Thoracic aorta (tissue), 2 donors: ENCODE measurements around the gene PUM2. TPM values are rescaled to one million over a fixed set of nuclear protein-coding genes. Genes with fewer than 3 reads are reported as not detected.

Source experiments
- ATAC-seq: fragments of 150-250 bp; one replicate; pipeline ENCODE4 v1.8.0; 2017; ENCODE audit warnings: low read depth; ENCODE audit not compliant: insufficient number of reproducible peaks, low FRiP score
- DNase-seq: peaks from one replicate; pipeline ENCODE4 v3.0.0-alpha.2; 2020; ENCODE audit warnings: low spot score
- H3K27ac ChIP-seq, 2 donors: fragments of 200-600 bp; sonication (generic); 1 replicate in 1 of 2; 2 replicates in 1 of 2; pipeline ENCODE4 v1.5.1; 2016; ENCODE audit warnings: mild to moderate bottlenecking in 2 of 2, moderate library complexity in 2 of 2
- H3K27me3 ChIP-seq: fragments of 200-600 bp; sonication (generic); replicated peaks from 2 replicates; pipeline ENCODE4 v1.6.0; 2016; ENCODE audit warnings: mild to moderate bottlenecking; ENCODE audit not compliant: insufficient read depth
- H3K36me3 ChIP-seq: fragments of 200-600 bp; sonication (generic); one replicate; pipeline ENCODE4 v1.5.1; 2016
- H3K4me1 ChIP-seq, 2 donors: fragments of 200-600 bp; sonication (generic); 1 replicate in 1 of 2; 2 replicates in 1 of 2; pipeline versions ENCODE4 v1.5.1 to v1.6.0; 2016; ENCODE audit warnings: low read depth in 2 of 2, mild to moderate bottlenecking in 1 of 2; ENCODE audit not compliant: control insufficient read depth in 1 of 2
- H3K4me3 ChIP-seq: fragments of 200-600 bp; sonication (generic); 2 replicates; pipeline ENCODE4 v1.5.1; 2016; ENCODE audit warnings: mild to moderate bottlenecking
- H3K9me3 ChIP-seq: fragments of 200-600 bp; sonication (generic); 2 replicates; pipeline ENCODE4 v1.5.1; 2016
- CTCF ChIP-seq: fragments of 200-600 bp; sonication (generic); IDR thresholded peaks from one replicate; pipeline ENCODE4 v1.5.1; 2019; ENCODE audit warnings: antibody characterized with exemption
- total RNA-seq, 2 donors: library from RNA; depleted of rRNA; stranded (reverse); fragments of >200 nt; gene quantifications; one replicate each; pipeline versions ENCODE4 v1.1.0 to v1.2.3, GENCODE V29; 2016

PUM2 gene
- total RNA-seq, 2 donors from 2014 or later, result 45.4 to 88.7 TPM

DNA sequence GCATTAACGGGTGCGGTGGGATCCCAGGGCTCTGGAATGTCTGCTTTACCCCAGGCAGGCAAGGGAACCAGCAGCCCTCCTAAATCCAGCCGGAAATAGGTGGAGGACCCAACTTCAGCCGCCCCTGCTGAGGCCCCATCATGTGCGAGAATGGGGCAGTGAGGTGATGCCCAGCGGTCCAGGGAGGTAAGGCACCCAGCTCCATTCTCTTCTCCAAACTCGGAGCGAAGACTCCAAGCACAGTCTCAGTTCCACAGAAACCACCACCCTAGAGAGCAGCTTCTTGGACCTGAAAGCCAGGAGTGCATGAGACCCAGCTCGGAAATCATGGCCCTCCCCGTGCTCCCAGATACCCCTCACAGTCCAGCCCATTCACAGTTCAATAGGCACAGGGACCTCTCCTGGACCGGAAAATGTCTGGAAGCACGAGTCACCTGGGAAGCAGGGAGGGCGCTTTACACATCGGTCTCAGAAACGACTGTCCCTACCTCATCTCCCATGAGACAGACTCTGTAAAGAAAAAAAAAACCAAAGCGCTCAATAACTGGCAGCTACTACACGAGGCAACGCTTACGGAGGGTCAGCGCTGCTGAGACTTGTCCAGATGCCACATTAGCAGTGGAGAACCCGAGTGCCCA lies 127.8 kb downstream of the PUM2 start:
- H3K4me3 ChIP-seq, result peak overlapping the region; percentile 81
- ATAC-seq (no peak), DNase-seq (no peak)
- no peaks in the 10 kb centered on the region for H3K36me3 ChIP-seq
- no peak for TF ChIP-seq CTCF
- no peaks in the 10 kb centered on the region for H3K9me3 ChIP-seq
- no peaks in the 10 kb centered on the region for H3K27me3 ChIP-seq
- peaks cover 0 to 21% of the 10 kb centered on the region in 2 donors for H3K4me1 ChIP-seq
- H3K27ac ChIP-seq, result no peak overlapping the region

GRCh38 chr2:20222014-20222768 lies 128.5 kb downstream of the PUM2 start:
- H3K27ac ChIP-seq, result no peak overlapping the region
- H3K9me3 ChIP-seq, result no peaks in the 10 kb centered on the region
- DNase-seq (no peak), ATAC-seq (no peak)
- no peak for TF ChIP-seq CTCF
- no peaks in the 10 kb centered on the region for H3K36me3 ChIP-seq
- H3K4me1 ChIP-seq, result peaks cover 0 to 21% of the 10 kb centered on the region in 2 donors
- no peak overlapping the region for H3K4me3 ChIP-seq
- no peaks in the 10 kb centered on the region for H3K27me3 ChIP-seq

- Histone ChIP-seq H3K4me1 (peaks cover 0 to 21% of the 10 kb centered on the region in 2 donors), H3K27me3 (no peaks in the 10 kb centered on the region), H3K4me3 (no peak overlapping the region), H3K9me3 (no peaks in the 10 kb centered on the region), H3K27ac (no peak overlapping the region), H3K36me3 (no peaks in the 10 kb centered on the region)
- DNase-seq (no peak), ATAC-seq (no peak)
- TF ChIP-seq CTCF, result no peak
Observed at GRCh38 chr2:20221555-20221973, 129.1 kb downstream of the PUM2 start.

GRCh38 chr2:20220806-20221554 lies 129.7 kb downstream of the PUM2 start:
- Histone ChIP-seq H3K9me3 (no peaks in the 10 kb centered on the region), H3K27ac (no peak overlapping the region), H3K36me3 (no peaks in the 10 kb centered on the region), H3K4me1 (peaks cover 0 to 21% of the 10 kb centered on the region in 2 donors), H3K4me3 (no peak overlapping the region), H3K27me3 (no peaks in the 10 kb centered on the region)
- DNase-seq (no peak), ATAC-seq (no peak)
- no peak for TF ChIP-seq CTCF
